ENCODE measurements around the gene SLC2A9. TPM values are rescaled to one million over a fixed set of nuclear protein-coding genes. Genes with fewer than 3 reads are reported as not detected.

The SLC2A9 gene
- total RNA-seq, 1 donor from 2014 or later: 6.2 TPM

DNA sequence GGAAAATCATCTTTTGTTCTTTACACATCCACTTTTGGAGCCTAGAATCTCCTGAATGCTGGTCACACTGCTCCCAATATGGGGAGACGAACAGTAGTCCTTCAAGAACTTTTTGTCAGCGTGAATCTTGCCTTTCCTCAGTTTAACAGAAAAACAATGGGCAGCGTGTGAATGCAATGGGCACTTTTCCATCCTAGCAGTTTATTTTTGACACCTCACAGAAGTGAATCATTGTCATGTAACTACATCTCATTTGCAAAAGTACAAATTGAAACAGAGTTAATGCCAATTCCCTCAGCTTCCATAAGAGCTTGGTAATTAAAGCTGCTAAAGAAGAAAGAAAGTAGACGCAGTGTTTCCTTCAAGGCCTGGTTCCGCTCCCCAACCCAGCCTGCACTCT lies 154.4 kb downstream of the SLC2A9 start:
- no peaks in the 10 kb centered on the region for H3K36me3 ChIP-seq
- TF ChIP-seq, protein P1, sequence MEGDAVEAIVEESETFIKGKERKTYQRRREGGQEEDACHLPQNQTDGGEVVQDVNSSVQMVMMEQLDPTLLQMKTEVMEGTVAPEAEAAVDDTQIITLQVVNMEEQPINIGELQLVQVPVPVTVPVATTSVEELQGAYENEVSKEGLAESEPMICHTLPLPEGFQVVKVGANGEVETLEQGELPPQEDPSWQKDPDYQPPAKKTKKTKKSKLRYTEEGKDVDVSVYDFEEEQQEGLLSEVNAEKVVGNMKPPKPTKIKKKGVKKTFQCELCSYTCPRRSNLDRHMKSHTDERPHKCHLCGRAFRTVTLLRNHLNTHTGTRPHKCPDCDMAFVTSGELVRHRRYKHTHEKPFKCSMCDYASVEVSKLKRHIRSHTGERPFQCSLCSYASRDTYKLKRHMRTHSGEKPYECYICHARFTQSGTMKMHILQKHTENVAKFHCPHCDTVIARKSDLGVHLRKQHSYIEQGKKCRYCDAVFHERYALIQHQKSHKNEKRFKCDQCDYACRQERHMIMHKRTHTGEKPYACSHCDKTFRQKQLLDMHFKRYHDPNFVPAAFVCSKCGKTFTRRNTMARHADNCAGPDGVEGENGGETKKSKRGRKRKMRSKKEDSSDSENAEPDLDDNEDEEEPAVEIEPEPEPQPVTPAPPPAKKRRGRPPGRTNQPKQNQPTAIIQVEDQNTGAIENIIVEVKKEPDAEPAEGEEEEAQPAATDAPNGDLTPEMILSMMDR (IDR thresholded peaks at IDR 0.05): no peak
- H3K27me3 ChIP-seq: no peaks in the 10 kb centered on the region
- no peak for DNase-seq (ENCODE audit: low spot score in 2 of 2)
- intact Hi-C loops (cut with DNase I): no loop called here
- H3K4me1 ChIP-seq: no peaks in the 10 kb centered on the region
- H3K9me3 ChIP-seq: no peaks in the 10 kb centered on the region
- no peak overlapping the region for H3K27ac ChIP-seq
- H3K4me3 ChIP-seq: no peak overlapping the region

DNA sequence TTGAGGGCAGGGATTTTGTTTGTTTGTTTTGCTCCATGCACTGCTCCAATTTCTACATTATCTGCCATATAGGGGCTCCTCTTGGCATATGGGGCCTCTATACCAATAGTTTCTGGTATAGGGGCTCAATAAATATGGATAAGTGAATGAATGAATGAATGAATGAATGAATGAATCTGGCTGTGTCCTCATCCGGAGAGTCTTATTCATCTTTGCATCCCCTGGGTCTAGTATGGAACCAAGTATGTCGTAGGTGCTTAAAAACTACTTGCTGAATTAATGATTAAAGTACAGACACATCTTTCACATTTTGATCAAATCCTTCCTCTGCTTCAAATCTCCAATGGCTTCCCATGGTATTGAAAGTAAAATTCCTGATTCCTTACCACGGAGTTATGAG lies 159.7 kb downstream of the SLC2A9 start:
- no peak for DNase-seq (ENCODE audit: low spot score in 2 of 2)
- Histone ChIP-seq H3K4me3 (no peak overlapping the region), H3K9me3 (peaks cover 0 to 2% of the 10 kb centered on the region in 2 donors), H3K4me1 (no peaks in the 10 kb centered on the region), H3K36me3 (no peaks in the 10 kb centered on the region), H3K27me3 (no peaks in the 10 kb centered on the region), H3K27ac (no peak overlapping the region)
- TF ChIP-seq, protein P1 (IDR thresholded peaks at IDR 0.05): no peak
- intact Hi-C loops (cut with DNase I): no loop called here

DNA sequence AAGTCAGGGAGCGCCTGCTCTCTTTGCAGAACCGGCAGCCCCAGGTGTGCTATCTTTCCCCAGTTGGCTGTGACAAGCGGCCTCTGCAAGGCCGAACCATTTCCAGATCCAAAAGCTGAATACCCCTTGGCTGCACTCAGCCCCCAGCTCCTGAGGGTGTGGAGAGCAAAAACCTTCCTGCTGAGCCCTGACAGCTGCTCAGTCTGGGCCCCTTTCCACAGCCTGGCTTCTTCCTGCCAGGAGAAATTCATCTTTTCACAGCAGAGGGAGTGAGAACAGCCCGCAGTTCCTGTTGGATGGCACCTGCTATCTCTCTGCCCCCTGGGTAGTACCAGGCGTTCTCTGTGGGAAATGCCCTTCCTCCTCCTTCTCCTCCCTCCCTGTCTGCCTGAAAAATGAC lies 161.5 kb downstream of the SLC2A9 start:
- no peaks in the 10 kb centered on the region for H3K4me1 ChIP-seq
- no peak for DNase-seq (ENCODE audit: low spot score in 2 of 2)
- H3K9me3 ChIP-seq: peaks cover 0 to 9% of the 10 kb centered on the region in 2 donors
- intact Hi-C loops (cut with DNase I): no loop called here
- no peaks in the 10 kb centered on the region for H3K27me3 ChIP-seq
- no peaks in the 10 kb centered on the region for H3K36me3 ChIP-seq
- TF ChIP-seq, protein P1 (IDR thresholded peaks at IDR 0.05): no peak
- H3K4me3 ChIP-seq: no peak overlapping the region
- no peak overlapping the region for H3K27ac ChIP-seq

DNA sequence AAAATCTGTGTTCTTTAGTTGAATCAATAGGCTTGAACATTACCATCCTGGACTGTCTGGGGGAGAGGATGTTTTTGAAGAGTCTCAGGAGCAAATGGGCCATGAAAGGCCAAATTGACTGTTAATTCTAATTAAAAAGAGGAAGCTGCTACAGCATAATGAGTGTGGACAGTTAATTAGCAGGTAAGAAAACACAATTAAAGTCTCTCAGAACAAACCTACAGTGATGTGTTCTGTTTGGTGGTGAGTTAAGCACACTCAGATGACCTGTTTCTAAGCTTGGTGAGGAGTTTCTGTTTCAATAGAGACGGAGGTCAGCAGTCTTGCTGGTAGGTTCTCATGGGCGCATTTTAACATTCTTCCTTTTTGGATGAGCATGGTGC lies 171.8 kb downstream of the SLC2A9 start:
- H3K27ac ChIP-seq: no peak overlapping the region
- H3K27me3 ChIP-seq: no peaks in the 10 kb centered on the region
- no peaks in the 10 kb centered on the region for H3K36me3 ChIP-seq
- TF ChIP-seq, protein P1 (IDR thresholded peaks at IDR 0.05): no peak
- H3K4me1 ChIP-seq: no peaks in the 10 kb centered on the region
- intact Hi-C loops (cut with DNase I): no loop called here
- no peaks in the 10 kb centered on the region for H3K9me3 ChIP-seq
- no peak overlapping the region for H3K4me3 ChIP-seq
- DNase-seq (ENCODE audit: low spot score in 2 of 2): no peak

DNA sequence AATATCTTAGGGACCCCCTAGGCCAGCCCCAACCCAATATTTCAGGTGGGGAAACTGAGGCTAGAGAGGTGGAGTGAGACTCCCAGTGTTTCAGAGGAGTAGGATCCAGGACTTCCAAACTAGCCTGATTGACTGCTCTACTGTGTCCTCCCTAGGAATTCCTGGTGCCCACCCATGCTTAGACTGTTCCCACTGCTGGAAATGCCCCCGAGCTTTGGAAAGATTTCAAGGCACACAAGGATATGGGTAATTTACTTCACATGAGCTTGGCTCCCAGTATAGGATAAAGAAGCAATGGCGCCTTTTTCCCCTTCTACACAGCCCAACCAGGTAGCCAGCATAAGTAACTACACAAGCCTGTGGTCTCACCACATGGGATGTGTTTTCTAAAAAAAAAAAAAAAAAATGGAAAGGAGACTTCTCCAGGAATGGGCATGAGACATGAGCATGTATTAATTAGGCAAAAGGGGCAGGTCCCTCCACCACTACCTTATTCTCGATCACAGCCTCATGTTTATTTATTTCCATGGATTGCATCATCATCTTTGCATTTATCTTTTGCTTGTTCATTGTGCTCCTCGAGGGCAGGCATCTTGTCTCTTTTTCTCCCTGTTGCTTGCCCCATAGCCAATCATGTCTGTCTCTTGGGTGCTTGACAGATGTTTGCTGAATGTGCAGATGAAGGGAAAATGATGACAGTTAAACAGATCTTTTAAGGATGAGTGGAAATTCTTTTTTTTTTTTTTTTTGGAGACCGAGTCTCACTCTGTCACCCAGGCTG lies 173.1 kb downstream of the SLC2A9 start:
- no peak overlapping the region for H3K4me3 ChIP-seq
- H3K4me1 ChIP-seq: no peaks in the 10 kb centered on the region
- H3K27ac ChIP-seq: no peak overlapping the region
- H3K9me3 ChIP-seq: no peaks in the 10 kb centered on the region
- TF ChIP-seq, protein P1 (IDR thresholded peaks at IDR 0.05): no peak
- H3K27me3 ChIP-seq: no peaks in the 10 kb centered on the region
- intact Hi-C loops (cut with DNase I): no loop called here
- no peaks in the 10 kb centered on the region for H3K36me3 ChIP-seq
- DNase-seq (ENCODE audit: low spot score in 2 of 2): no peak
